ENCODE results near the gene AMIGO2.
"Not testable (repeated sequence)": the region's sequence is repeated elsewhere in the genome, so short reads cannot be mapped to it uniquely, and the experiment has no call there.

AMIGO2 gene

GRCh38 chr12:47079468-47079980 lies at the start of gene AMIGO2, which contains the start of gene PCED1B:
Gene AMIGO2 (minus strand): TSS chr12:47079959. CDS start chr12:47079002, 957 bp downstream.
Gene PCED1B (plus strand): TSS chr12:47079621. CDS start chr12:47235064, 155,443 bp downstream.
- peak; percentile 42 for DNase-seq

GRCh38 chr12:47126246-47126645 lies 46.5 kb upstream of the AMIGO2 start:
- DNase-seq, result no peak

- no peak for DNase-seq
Observed at GRCh38 chr12:47124451-47124850, 44.7 kb upstream of the AMIGO2 start.

GRCh38 chr12:47123730-47124129 lies 44.0 kb upstream of the AMIGO2 start:
- no peak for DNase-seq

GRCh38 chr12:47122602-47123001 lies 42.8 kb upstream of the AMIGO2 start:
- no peak for DNase-seq

- DNase-seq, result no peak
Observed at GRCh38 chr12:47121146-47121545, 41.4 kb upstream of the AMIGO2 start.

- no peak for DNase-seq
Observed at GRCh38 chr12:47120736-47121135, 41.0 kb upstream of the AMIGO2 start.

- DNase-seq, result not testable (repeated sequence)
Observed at GRCh38 chr12:47117305-47117704, 37.5 kb upstream of the AMIGO2 start.

GRCh38 chr12:47114481-47114892 lies 34.7 kb upstream of the AMIGO2 start:
- DNase-seq, result no peak

- no peak for DNase-seq
Observed at GRCh38 chr12:47112679-47113078, 32.9 kb upstream of the AMIGO2 start.

- no peak for DNase-seq
Observed at GRCh38 chr12:47111854-47112253, 32.1 kb upstream of the AMIGO2 start.

GRCh38 chr12:47111392-47111778 lies 31.6 kb upstream of the AMIGO2 start:
- DNase-seq, result no peak

GRCh38 chr12:47110718-47111391 lies 31.1 kb upstream of the AMIGO2 start:
- no peak for DNase-seq

- DNase-seq, result no peak
Observed at GRCh38 chr12:47110011-47110541, 30.3 kb upstream of the AMIGO2 start.

GRCh38 chr12:47107926-47108325 lies 28.2 kb upstream of the AMIGO2 start:
- no peak for DNase-seq

- no peak for DNase-seq
Observed at GRCh38 chr12:47107446-47107845, 27.7 kb upstream of the AMIGO2 start.

- DNase-seq, result no peak
Observed at GRCh38 chr12:47105914-47106674, 26.3 kb upstream of the AMIGO2 start.

GRCh38 chr12:47102845-47103651 lies 23.3 kb upstream of the AMIGO2 start:
- DNase-seq, result no peak

GRCh38 chr12:47102406-47102805 lies 22.6 kb upstream of the AMIGO2 start:
- no peak for DNase-seq

- DNase-seq, result no peak
Observed at GRCh38 chr12:47100160-47100559, 20.4 kb upstream of the AMIGO2 start.

GRCh38 chr12:47099610-47100009 lies 19.9 kb upstream of the AMIGO2 start:
- no peak for DNase-seq

GRCh38 chr12:47098099-47098498 lies 18.3 kb upstream of the AMIGO2 start:
- no peak for DNase-seq

All from 8988T (cell line).